Astrocyte of the spinal cord (primary cell): Measurements from ENCODE around the gene NAPB.

Experiments
- DNase-seq: peaks from one replicate; pipeline ENCODE4 v3.0.0; 2011; ENCODE audit warnings: low read depth, low spot score
- H3K4me3 ChIP-seq: 2 replicates; pipeline ENCODE4 v1.5.1; 2011; ENCODE audit warnings: low read depth, mild to moderate bottlenecking, low read length, moderate library complexity
- CTCF ChIP-seq: IDR thresholded peaks from 2 replicates; pipeline ENCODE4 v1.5.1; 2012; ENCODE audit warnings: low read depth, mild to moderate bottlenecking, low read length, inconsistent platforms
- in situ Hi-C: cut with HindIII; loops from 2 replicates; pipeline ENCODE4 v1.10.0; 2017; ENCODE audit warnings: low sequenced_read_pairs

NAPB gene

DNA sequence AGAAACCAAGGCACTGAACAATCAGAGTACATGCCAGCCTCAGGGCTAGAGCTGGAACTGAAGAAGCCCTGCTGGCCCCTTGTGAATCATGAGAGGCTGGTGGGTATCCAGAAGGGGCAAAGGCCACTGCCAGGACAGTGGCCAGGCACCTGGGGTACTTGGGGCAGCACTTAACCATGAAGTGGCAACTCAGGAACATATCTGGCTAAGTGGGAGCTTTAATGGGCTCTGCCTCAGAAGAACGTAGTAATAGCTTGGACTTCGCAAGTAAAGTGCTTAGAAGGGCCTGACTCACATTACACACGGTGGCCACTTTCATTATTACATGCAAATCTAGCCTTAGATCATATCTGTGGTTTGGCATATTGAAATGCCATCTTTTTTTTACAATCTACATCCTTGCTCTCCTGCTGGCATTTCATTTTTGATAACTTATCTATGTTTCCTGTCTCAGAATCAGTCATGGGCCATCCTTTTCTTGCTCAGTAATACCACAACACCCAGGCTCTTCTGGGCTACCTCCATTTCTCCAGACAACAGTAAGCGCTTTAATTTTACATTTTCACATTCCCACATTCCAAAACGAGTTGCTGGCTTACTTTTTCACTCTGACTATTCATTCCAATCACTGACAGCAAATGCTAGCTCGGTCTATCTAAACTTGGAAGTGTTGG lies 21.6 kb downstream of the NAPB start:
- in situ Hi-C loops, result no loop called here
- peak; percentile 61 for DNase-seq
- no peak overlapping the region for H3K4me3 ChIP-seq
- TF ChIP-seq CTCF, result no peak

GRCh38 chr20:23397961-23398360 lies 23.3 kb downstream of the NAPB start:
- no peak for TF ChIP-seq CTCF
- peak; percentile 63 for DNase-seq
- H3K4me3 ChIP-seq, result no peak overlapping the region
- in situ Hi-C loops, result no loop called here

DNA sequence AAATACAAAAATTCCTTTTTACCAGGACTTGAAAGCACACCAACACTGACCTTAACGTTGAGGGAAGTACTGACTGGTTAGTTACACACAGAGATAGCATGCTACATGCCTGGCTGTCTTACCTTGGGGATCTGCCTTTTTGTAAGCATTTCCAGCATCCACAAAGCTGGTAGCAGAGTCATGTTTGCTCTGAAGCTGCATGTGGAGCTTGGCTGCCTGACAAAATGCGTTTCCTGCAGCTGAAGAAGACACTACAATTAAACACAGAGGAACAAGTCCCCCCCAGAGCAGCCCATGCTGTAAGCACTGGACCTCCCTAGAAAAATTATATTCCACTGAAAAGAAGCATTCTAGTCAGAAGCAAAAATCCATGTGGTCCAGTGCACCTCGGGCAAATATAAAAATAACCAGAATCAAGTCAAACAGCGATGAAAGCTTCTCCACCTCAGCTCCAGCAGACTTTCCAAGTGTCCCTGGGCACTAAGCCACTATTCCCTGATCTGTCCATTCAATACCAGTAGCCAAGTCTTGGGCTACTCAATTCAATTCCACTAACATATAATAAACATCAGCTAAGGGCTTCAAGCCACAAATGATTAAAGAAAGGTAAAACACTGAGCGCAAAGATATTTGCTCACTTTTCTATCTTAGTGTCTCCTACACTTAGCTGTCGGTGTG lies 24.2 kb downstream of the NAPB start:
- peak; percentile 36 for DNase-seq
- H3K4me3 ChIP-seq, result no peak overlapping the region
- no peak for TF ChIP-seq CTCF
- in situ Hi-C loops, result no loop called here

- no peak for DNase-seq
- H3K4me3 ChIP-seq, result no peak overlapping the region
- in situ Hi-C loops, result no loop called here
- TF ChIP-seq CTCF, result no peak
These were observed 27.1 kb downstream of the NAPB start for GRCh38 chr20:23393996-23394775.

DNA sequence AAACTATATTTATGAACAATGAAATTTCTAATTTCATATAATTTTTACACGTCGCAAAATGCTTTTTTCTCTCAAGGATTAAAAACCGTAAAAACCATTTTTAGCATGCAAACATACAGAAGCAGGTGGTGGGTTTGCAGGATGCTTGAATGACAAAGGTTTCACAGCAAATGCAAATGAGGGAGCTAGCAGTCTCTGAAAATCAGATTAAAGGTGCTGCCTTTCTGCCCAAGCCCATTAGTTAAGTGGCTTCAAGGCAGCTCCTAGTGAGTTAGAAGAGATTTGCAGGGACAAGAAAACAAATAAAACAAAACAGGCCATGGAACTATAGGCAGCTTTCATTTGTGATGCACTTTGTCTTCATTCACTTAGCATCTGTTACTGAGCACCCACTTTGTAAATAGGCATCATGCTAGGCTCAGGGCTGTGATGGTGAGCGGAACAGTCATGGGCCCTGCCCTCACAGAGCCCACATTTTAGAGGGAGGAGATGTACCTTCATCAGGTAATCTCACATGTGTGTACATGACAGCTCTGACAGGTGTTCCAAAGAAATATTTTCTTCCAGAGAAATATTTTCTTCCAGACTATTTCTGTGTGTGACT lies 29.5 kb downstream of the NAPB start:
- in situ Hi-C loops, result no loop called here
- no peak for TF ChIP-seq CTCF
- no peak for DNase-seq
- H3K4me3 ChIP-seq, result no peak overlapping the region

- no peak overlapping the region for H3K4me3 ChIP-seq
- DNase-seq, result no peak
- no peak for TF ChIP-seq CTCF
- in situ Hi-C loops, result no loop called here
These were observed 31.1 kb downstream of the NAPB start for GRCh38 chr20:23390091-23390774.
